G401.6 (cell line): ENCODE results near the gene PCSK6.
"Not testable (repeated sequence)": the region's sequence is repeated elsewhere in the genome, so short reads cannot be mapped to it uniquely, and the experiment has no call there.

Source experiments
- FAIRE-seq: peaks from 2 replicates; lab custom pipeline; 2012; peaks lifted over from hg19 to GRCh38; lab: Jason Lieb, UNC

Gene PCSK6

GRCh38 chr15:101307897-101308603, 181.5 kb downstream of the PCSK6 start:
- FAIRE-seq, result no peak

GRCh38 chr15:101307048-101307896, 182.2 kb downstream of the PCSK6 start:
- no peak for FAIRE-seq

DNA sequence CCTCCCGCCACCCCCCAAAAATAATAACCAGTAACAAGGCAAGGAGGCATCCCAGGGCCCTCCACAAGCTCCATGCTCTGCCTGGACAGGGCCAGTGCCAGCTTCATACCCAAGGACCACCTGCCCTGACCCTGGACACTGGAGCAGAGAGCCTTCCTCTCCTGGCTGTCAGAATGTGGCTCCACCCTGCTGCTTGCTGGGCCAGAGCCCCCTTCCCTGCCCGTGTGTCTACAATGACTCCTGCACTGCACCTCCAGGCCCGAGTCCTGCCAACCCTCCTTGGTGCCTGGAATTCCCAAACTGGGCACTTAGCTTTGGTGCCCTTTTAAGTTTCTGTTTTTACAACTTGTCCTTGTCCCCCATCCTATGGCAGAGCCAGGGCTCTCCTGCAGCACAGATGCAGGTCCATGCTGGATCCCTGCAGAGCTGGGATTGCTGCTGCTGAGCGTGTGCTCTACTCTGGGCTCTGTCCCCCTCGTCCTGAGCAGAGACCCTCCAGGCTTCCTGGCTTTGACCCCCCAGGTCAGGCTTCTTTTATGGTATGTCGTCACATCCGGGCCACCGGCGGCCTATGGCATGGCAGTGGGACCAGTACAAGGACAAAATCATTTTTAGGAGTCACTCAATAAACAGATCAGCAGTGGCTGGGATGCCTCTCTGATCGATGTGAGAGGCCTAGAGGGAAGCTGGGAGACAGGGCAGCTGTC, 183.0 kb downstream of the PCSK6 start:
- no peak for FAIRE-seq

DNA sequence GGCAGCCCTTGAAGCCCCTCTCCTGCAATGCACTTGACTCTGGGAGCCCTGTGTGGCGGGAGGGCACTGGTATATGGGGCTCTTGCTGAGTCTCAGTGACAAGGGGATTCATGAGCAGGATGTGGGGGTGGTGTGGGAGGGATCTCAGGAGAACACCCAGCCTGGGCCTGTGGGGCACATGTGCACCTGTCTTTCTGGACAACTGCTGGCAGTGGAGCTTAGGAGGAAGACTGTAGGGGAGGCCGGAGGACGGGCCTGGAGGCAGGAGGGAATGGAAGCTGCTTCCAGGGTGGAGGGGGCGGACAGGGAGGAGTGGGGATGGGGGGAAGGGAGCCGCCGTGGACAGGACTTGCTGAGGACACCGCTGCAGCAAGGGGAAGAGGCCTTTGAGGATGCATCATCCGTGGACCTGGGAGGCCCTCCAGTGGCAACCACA, 183.7 kb downstream of the PCSK6 start:
- FAIRE-seq, result no peak

DNA sequence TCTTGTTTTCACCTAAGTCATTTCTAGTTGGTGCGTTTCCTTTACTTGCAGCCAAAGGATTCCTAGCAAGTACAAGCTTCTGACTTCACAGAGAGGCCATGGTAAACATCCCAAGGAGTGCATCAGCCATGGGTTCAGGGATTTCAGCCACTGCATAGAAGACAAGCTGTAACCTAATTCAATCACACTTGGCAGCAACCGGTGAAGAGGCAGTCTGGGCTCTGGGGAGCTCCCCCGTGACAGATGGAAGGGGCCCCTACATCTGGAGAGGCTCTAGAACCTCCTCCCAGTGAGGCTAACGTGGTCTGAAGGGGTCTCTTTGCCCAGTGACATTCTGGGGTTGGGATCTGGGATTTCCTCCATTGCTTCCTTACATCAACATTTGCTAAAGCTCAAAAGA, 186.1 kb downstream of the PCSK6 start:
- FAIRE-seq, result no peak

DNA sequence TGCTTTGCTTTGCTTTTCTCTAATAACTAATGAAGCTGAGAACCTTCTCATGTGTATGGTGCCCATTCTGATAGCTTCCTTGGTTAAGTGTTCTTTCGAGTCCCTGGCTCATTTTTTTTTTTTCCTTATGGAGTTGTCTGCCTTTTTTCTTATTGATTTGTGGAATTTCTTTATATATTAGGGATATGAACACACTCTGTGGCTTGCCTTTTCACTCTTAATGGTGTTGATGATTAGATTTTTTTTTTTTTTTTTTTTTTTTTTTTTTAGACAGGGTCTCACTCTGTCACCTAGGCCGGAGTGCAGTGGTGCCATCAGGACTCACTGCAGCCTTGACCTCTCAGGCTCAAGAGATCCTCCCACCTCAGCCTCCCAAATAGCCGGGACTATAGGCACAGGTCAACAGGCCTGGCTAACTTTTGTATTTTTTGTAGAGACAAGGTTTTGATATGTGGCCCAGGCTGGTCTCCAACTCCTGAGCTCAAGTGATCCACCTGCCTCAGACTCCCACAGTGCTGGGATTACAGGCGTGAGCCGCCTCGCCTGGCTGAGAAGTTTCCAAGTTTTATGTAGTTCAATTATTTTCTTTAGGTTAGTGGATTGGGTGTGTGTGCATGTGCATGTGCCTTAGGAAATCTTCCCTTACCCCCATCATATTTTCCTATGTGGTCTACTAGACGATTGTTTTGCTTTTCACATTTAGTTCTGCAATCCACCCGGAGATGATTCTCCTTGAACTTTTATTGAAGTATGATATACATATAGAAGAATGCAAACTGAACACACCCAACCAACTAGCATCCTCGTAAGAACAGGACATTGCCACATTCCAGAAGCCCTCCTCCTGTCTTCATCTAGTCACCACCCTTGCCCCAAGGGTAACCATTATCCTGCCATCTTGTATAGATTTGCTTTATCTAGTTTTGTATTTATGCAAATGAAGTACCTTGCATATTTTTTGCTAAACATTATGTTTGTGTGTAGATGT, 192.8 kb downstream of the PCSK6 start:
- FAIRE-seq, result no peak

DNA sequence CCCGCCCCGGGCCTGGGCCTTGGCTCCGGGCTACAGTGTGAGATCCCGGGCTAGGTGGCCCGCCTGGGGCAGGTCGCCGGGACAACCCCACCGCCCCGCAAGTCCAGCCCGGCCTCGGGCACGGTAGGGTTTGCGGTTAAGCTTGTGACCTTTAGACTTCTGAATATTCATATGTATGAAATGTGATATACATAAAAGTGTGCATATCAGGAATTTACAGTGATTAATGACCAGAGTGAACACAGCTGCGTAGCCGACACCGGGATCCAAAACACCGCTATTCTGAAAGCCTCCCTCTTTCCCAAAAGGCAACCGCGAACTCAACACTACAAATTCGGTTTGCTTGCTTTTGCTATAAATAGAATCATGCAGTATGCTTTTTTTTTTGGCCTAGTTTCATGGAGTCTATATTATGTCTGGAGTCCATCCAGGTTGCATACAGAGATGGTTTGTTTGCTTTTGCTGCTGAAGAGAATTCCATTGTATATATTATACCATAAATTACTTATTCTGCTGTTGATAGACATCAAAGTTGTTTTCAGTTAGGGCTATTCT, 193.8 kb downstream of the PCSK6 start:
- no peak for FAIRE-seq

DNA sequence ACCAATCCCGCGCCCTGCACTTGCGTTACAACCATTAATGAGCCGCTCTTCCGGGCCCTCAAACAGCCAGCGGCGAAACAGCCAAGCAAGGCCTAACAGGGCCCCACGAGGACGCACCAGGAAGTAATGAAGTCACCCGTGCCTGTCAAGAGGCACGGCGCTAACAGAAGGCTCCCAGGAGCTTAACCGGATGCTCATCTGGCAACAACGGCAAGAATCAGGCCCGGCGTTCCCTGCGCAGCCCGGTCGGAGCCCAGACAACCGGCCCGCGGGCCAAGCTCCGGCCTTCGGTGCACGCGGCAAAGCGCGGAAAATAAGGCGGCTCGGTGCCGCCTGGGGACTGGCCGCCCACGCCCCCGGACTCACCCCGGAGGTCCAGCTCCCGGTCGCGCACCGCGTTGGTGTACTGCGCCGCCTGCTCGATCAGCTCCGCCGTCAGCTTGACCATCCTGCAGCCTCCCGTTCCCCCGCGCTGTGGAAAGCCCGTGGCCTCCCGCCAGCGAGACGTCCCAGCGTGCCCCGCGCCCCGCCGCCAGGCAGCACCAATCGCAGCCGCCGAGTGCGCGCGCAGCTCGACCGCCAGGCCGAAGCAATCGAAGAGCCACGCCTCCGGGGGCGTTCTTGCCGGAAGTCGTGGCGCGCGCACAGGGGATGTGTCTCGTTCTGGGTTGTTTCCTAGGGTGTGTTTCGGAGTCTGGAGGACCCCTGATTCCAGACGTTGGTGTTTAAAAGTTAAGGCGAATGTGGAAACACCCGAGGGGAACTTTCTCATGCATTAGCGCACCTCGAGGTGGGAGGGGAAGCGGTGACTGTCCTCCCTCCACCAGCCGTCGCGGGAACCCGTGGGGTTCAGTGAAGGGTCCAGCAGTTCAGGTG, 194.5 kb downstream of the PCSK6 start, which contains the start of gene SNRPA1:
SNRPA1 (minus strand) TSS at position 518 of the 876 bp plus-strand sequence; CDS start at position 448, 70 bp downstream.
- no peak for FAIRE-seq

DNA sequence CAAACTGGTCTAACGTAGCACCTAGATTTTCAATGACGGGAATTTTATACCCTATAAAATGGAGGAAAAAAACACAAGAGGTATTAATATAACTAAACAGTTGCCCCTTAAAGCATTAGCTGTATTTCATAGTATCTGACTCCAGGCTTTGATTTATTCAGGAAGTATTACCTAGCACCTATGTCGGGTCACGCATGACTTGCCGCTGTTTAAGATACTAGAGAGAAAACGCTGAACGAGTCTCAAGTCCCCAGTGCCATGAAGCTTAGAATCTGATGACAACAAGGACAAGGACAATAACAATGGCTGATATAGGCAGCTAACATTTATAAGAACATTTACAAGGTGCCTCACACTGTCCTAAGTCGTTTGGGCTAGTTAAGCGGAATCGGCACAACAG, 196.4 kb downstream of the PCSK6 start:
- no peak for FAIRE-seq

DNA sequence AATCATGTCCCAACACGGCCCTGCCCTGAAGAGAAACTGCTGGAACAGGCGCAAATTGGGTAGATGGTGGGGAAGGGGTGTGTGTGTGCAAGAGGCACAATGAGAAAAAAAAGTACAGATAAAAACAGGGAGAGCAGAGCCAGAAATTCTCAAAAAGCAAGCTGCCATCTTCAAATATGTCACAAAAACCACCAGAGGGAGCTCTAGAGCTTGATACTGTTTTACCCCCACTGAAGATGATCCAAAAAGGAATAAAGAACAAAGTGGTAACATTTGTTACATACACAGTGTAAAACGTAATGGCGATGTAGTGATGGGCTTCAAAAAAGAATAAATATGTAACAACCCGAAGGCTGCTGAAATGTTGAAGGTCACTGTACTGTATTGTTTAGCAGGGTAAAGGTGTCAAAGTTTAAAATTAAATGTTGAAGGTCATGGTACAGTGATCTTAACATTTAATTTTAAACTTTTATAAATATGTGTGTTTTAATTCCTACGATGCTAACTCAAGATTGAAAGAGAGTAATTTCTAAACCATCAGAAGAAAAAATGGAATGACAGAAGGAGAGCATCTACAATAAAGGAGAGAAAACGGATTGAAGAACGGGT, 200.5 kb downstream of the PCSK6 start:
- FAIRE-seq, result peak; percentile 34

DNA sequence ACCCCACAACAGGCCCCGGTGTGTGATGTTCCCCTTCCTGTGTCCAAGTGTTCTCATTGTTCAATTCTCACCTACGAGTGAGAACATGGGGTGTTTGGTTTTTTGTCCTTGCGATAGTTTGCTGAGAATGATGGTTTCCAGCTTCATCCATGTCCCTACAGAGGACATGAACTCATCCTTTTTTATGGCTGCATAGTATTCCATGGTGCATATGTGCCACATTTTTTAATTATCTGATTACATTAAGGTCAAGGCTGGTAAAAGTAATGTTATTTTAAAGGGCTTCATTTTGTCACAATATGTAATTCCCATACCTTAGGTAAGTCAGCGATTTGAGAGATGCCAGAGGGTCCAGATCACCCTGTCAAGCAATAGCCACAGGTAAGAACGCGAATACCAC, 202.2 kb downstream of the PCSK6 start:
- not testable (repeated sequence) for FAIRE-seq

DNA sequence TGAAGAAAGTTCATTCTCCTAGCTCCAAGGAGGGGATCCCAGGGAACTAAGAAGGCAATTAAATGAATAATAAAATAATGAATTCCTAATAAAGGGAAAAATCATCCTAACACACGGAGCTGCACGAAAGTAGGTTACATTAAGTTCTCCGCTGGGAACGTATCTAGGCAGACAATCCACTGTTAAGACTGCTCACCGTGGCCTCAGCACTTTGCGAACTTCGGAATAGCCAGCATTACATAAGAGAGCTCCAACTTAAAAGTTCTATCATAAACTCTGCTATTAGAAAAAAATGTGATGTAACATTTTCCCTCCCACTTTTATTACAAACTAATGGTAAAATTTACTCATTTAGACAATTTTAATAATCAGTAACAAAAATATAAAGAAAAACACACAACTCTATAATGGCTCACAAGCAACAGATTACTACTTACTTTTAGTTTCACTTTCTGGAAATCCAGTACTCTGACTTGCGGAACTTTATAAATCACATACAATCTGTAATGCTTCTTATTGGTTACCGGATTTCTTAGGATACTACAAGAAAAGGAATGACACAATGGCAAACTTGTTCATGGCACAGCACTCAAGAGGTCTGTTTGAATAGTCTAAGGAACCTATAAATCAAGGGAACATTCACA, 202.9 kb downstream of the PCSK6 start:
- no peak for FAIRE-seq

DNA sequence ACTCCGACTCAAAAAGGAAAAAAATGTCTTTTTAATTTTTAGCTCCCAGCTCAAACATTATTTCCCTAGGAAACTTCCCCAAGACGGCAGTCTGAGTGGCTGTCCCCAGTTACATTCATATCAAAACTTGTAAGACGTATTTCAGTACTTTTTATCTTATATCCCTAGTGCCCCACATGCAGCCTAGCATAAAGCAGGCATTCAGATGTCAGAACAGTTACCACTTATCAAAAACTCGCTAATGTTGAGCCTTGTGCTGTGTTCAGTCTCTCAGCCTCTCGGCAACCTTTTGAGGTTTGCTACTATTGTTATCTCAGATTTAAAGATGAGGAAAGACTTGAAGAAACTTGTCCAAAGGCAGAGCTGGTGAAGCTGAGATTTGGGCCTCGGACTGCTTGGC, 205.6 kb downstream of the PCSK6 start:
- no peak for FAIRE-seq

GRCh38 chr15:101280007-101280406, 209.5 kb downstream of the PCSK6 start:
- FAIRE-seq, result no peak

- FAIRE-seq, result no peak
Measured at GRCh38 chr15:101277943-101278564, 211.5 kb downstream of the PCSK6 start.

DNA sequence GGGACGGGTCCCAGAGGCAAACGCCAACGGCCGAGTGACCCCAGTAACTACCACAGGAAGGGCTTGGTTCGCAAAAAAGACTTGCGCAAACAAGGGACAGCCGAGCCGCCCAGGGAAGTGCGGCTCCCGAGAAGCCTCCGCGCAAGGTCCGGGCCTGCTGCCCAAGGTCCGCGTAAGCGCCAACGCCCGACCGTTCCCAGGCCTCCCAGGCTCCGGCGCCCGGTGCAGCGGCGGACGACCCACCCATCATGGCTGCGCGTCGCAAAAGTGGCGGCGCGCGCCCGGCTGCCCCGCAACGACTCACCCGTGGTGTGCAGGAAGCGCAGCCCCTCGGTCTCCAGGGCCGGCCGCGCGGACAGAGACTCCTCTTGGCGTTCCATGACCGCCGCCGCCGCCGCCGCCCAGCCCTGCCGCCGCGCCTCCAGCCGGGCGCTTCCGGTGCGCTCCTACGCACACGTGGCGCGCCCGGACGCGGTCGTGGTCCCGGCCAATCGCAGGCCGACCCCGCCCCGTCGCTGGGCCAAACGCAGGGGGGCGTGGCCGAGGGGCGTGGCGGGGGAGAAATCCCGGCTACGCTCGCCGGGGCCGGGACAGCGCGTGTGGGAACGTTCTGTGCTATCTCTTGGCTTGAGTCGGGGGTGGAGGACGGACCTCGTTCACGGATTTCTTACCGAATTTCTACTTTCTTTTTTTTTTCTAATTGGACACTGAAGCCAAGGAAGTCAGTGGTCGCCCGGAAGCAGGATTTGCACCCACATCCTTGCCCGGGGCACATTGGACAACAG, 212.3 kb downstream of the PCSK6 start, which contains the start of gene SELENOS:
SELENOS (minus strand) TSS at position 448 of the 785 bp plus-strand sequence; CDS start at position 380, 68 bp downstream.
- FAIRE-seq, result no peak

GRCh38 chr15:101276501-101277037, 212.9 kb downstream of the PCSK6 start:
- FAIRE-seq, result no peak

- no peak for FAIRE-seq
Measured at GRCh38 chr15:101275018-101275417, 214.5 kb downstream of the PCSK6 start.
